ENCODE data around the gene CDH12. TPM values are rescaled to one million over a fixed set of nuclear protein-coding genes. Genes with fewer than 3 reads are reported as not detected.

CDH12 gene
- total RNA-seq, 1 experiment from 2014 or later, result not detected

GRCh38 chr5:22348027-22348426 is 505.1 kb downstream of the CDH12 start:
- Histone ChIP-seq H3K4me2 (ENCODE audit: insufficient read depth, insufficient read length, low read length) (no peak overlapping the region), H3K18ac (ENCODE audit: insufficient read length, low read depth, low read length) (no peak overlapping the region), H3K14ac (ENCODE audit: insufficient read depth, low read length) (no peak overlapping the region), H4K5ac (ENCODE audit: insufficient read length, low read depth, low read length) (no peak overlapping the region), H2AK5ac (ENCODE audit: insufficient read length, low read length) (no peak overlapping the region), H3K79me1 (ENCODE audit: insufficient read depth, low read depth, low read length, poor library complexity, severe bottlenecking) (no peaks in the 10 kb centered on the region), H2BK15ac (ENCODE audit: low read depth, low read length) (no peak overlapping the region), H3K23ac (ENCODE audit: insufficient read length, low read depth, low read length) (no peak overlapping the region), H4K91ac (ENCODE audit: insufficient read length, low read depth, low read length) (no peak overlapping the region), H2BK12ac (ENCODE audit: insufficient read length, low read depth, low read length) (no peak overlapping the region), H3K79me2 (ENCODE audit: insufficient read depth, low read length) (no peaks in the 10 kb centered on the region), H3K9ac (ENCODE audit: extremely low read depth, insufficient read length, low read length) (no peak overlapping the region), H2BK120ac (ENCODE audit: low read depth, low read length, poor library complexity, severe bottlenecking) (no peak overlapping the region), H3K4ac (ENCODE audit: low read depth, low read length) (no peak overlapping the region), H3K23me2 (ENCODE audit: insufficient read length, low read depth, low read length, poor library complexity, severe bottlenecking) (no peaks in the 10 kb centered on the region), H3K27me3 (ENCODE audit: insufficient read depth, low read length) (no peaks in the 10 kb centered on the region), H2BK5ac (ENCODE audit: insufficient read length, low read length) (no peak overlapping the region), H2AFZ (ENCODE audit: low read length) (no peak overlapping the region), H3K4me1 (ENCODE audit: insufficient read depth, low read length) (no peaks in the 10 kb centered on the region), H3K56ac (ENCODE audit: insufficient read length, low read depth, low read length) (no peak overlapping the region), H3T11ph (ENCODE audit: low read length) (no peak overlapping the region), H3K9me3 (ENCODE audit: control insufficient read depth, low read depth, low read length) (no peaks in the 10 kb centered on the region), H4K8ac (replicated peaks; ENCODE audit: insufficient read length, low read depth, low read length) (no peak overlapping the region), H4K20me1 (ENCODE audit: control insufficient read depth, insufficient read depth, insufficient read length) (no peaks in the 10 kb centered on the region), H3K27ac (ENCODE audit: insufficient read length, low read depth, low read length) (no peak overlapping the region), H2BK20ac (ENCODE audit: low read depth, low read length, poor library complexity, severe bottlenecking) (no peak overlapping the region)
- H3K36me3 Mint-ChIP-seq (ENCODE audit: insufficient read depth in 1 of 3, low read depth in 3 of 3), result no peaks in the 10 kb centered on the region
- WGBS (ENCODE audit: extremely low coverage, insufficient read length, low lambda C conversion rate), result no CpG with 5 or more reads among the region's 6 CpGs
- H3K4me3 Mint-ChIP-seq, result no peak overlapping the region
- DNase-seq, result no peak
- no peak overlapping the region for H3K27ac Mint-ChIP-seq
- H3K27me3 Mint-ChIP-seq (ENCODE audit: low read depth), result no peaks in the 10 kb centered on the region
- TF ChIP-seq CTCF (conservative IDR thresholded peaks at IDR 0.05), result no peak
- no peaks in the 10 kb centered on the region for H3K4me1 Mint-ChIP-seq
- H3K9me3 Mint-ChIP-seq, result no peaks in the 10 kb centered on the region
